K562 (cell line): ENCODE results near the gene RDH5.

Experiments
- EGR1 ChIP-seq: fragments of 450-650 bp; conservative IDR thresholded peaks from 2 replicates; pipeline ENCODE4 v1.6.1; 2017; ENCODE audit warnings: mild to moderate bottlenecking
- FOXK1 ChIP-seq: sonication (generic); formaldehyde crosslinking; IDR thresholded peaks from 2 replicates; pipeline ENCODE4 v1.8.0; 2022; ENCODE audit warnings: missing genetic modification reagents, mild to moderate bottlenecking, borderline replicate concordance
- NCOA4 ChIP-seq: fragments of 450-650 bp; IDR thresholded peaks from 2 replicates; pipeline ENCODE4 v1.6.1; 2018; ENCODE audit warnings: mild to moderate bottlenecking; ENCODE audit not compliant: partially characterized antibody
- NRF1 ChIP-seq, 2 experiments: fragments of 450-650 bp; IDR thresholded peaks in 1 of 2; conservative IDR thresholded peaks in 1 of 2; 2 replicates each; pipeline ENCODE4 v1.6.1; 2014; ENCODE audit warnings: mild to moderate bottlenecking in 2 of 2
- PHF8 ChIP-seq: fragments of 200-600 bp; sonication (generic); IDR thresholded peaks from 2 replicates; pipeline ENCODE4 v1.6.1; 2012; ENCODE audit warnings: mixed run types, mild to moderate bottlenecking, inconsistent platforms, low read length, moderate library complexity, borderline replicate concordance
- ZNF143 ChIP-seq: sonication (generic); formaldehyde crosslinking; IDR thresholded peaks from 2 replicates; pipeline ENCODE4 v1.9.0; 2022; ENCODE audit warnings: mild to moderate bottlenecking, missing genetic modification reagents

DNA sequence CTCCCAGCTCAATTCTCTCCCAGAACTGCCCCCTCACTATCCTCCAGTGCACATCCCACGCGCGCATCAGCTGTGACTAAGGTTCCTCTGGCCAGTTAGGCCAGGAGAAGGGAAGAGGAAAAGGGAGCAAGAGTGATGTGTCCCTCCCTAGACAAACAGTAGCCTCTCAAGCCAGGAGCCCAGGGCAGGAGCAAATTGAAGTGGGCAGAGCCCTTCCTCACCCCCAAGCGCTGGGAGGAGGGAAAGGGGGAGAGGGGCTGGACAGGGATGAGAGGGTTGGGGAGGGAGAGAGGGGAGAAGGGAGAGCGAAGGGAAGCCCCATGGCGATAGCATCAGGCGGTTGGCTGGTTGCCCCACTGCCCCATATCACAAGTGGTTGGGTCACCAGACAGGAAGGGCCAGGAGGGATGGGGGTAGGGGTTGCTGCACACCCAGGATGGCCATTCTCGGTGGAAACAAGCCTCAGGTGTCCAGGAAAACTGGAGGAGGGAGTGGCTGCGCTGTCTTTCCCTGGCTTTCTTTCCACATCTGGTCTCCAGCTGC is 7.5 kb downstream of the RDH5 start:
- TF ChIP-seq NCOA4: no peak
- TF ChIP-seq ZNF143 (CRISPR knock-in tag): 0 out of 2 replicates have a peak, but pooled peaks have one; percentile 34
- no peak for TF ChIP-seq FOXK1 (CRISPR knock-in tag)
- no peak; the same call in 1 of the 2 replicates for TF ChIP-seq PHF8
- TF ChIP-seq NRF1 (conservative IDR thresholded peaks at IDR 0.05 in 1 of 2, IDR thresholded peaks at IDR 0.05 in 1 of 2): peak; percentile 62 to 66
- TF ChIP-seq EGR1: peak; percentile 87
